Suprapubic skin (tissue), 4 donors: ENCODE data around the gene C6orf15. TPM values are rescaled to one million over a fixed set of nuclear protein-coding genes. Genes with fewer than 3 reads are reported as not detected.
A peak's percentile ranks its signal among the peaks of the same experiment; 100 is the strongest.

Experiments
- DNase-seq, 2 donors: peaks; one replicate each; pipeline ENCODE4 v3.0.0-alpha.2; 2019; ENCODE audit warnings: low spot score in 2 of 2
- H3K27ac ChIP-seq: fragments of 200-600 bp; sonication (generic); one replicate; pipeline ENCODE4 v1.5.1; 2019
- H3K27me3 ChIP-seq: fragments of 200-600 bp; sonication (generic); one replicate; pipeline ENCODE4 v1.5.1; 2019
- H3K36me3 ChIP-seq: fragments of 200-600 bp; sonication (generic); one replicate; pipeline ENCODE4 v1.5.1; 2019
- H3K4me1 ChIP-seq: fragments of 200-600 bp; sonication (generic); one replicate; pipeline ENCODE4 v1.5.1; 2019
- H3K4me3 ChIP-seq: fragments of 200-600 bp; sonication (generic); one replicate; pipeline ENCODE4 v1.5.1; 2019; ENCODE audit warnings: mild to moderate bottlenecking
- H3K9me3 ChIP-seq: fragments of 200-600 bp; sonication (generic); one replicate; pipeline ENCODE4 v1.5.1; 2019
- CTCF ChIP-seq, 2 donors: fragments of 200-600 bp in 1 of 2; fragments of 450-650 bp in 1 of 2; sonication (generic) in 1 of 2; IDR thresholded peaks; one replicate each; pipeline ENCODE4 v1.5.1; 2016 to 2019; ENCODE audit warnings: antibody characterized with exemption in 2 of 2, mild to moderate bottlenecking in 1 of 2, moderate library complexity in 1 of 2
- EP300 ChIP-seq: sonication (generic); formaldehyde crosslinking; IDR thresholded peaks from one replicate; pipeline ENCODE4 v1.6.1; 2017; ENCODE audit warnings: antibody characterized with exemption
- POLR2A ChIP-seq, 2 donors: fragments of 450-650 bp; IDR thresholded peaks; one replicate each; pipeline ENCODE4 v1.6.1; 2017; ENCODE audit warnings: antibody characterized with exemption in 2 of 2, mild to moderate bottlenecking in 2 of 2, moderate library complexity in 2 of 2
- POLR2AphosphoS5 ChIP-seq, 3 donors: sonication (generic); formaldehyde crosslinking; IDR thresholded peaks; one replicate each; pipeline ENCODE4 v1.6.1; 2017; ENCODE audit warnings: antibody characterized with exemption in 3 of 3
- WGBS: methylation state at CpG from one replicate; pipeline ENCODE4 v1.1.5; 2018; 5-methylcytosine and 5-hydroxymethylcytosine counted together
- total RNA-seq, 4 donors: library from RNA; depleted of rRNA; stranded (reverse); fragments of >200 nt; gene quantifications; one replicate each; pipeline ENCODE4 v1.1.0, GENCODE V29; 2016

Gene C6orf15
- total RNA-seq, 4 donors from 2014 or later: 5.5 to 20.7 (median 8.8) TPM

- H3K4me3 ChIP-seq: no peak overlapping the region
- DNase-seq: no peak
- H3K27me3 ChIP-seq: no peaks in the 10 kb centered on the region
- H3K4me1 ChIP-seq: peaks cover 27% of the 10 kb centered on the region
- H3K36me3 ChIP-seq: peaks cover 7% of the 10 kb centered on the region
- H3K9me3 ChIP-seq: no peaks in the 10 kb centered on the region
- TF ChIP-seq POLR2AphosphoS5 (IDR thresholded peaks at IDR 0.05): no peak
- no peak for TF ChIP-seq CTCF (IDR thresholded peaks at IDR 0.05)
- no peak for TF ChIP-seq EP300
- H3K27ac ChIP-seq: no peak overlapping the region
- 15% methylated on average over 4 of the region's 4 CpGs for WGBS
These were observed 27.2 kb upstream of the C6orf15 start for GRCh38 chr6:31139599-31139998.

- Histone ChIP-seq H3K9me3 (no peaks in the 10 kb centered on the region), H3K27ac (no peak within 1 kb of the TSS), H3K4me3 (peak within 1 kb of the TSS; percentile 36), H3K27me3 (no peaks in the 10 kb centered on the region), H3K36me3 (peaks cover under 1% of the 10 kb centered on the region), H3K4me1 (peaks cover 27% of the 10 kb centered on the region)
- no peak for DNase-seq
- TF ChIP-seq EP300: no peak
- no peak for TF ChIP-seq POLR2A (IDR thresholded peaks at IDR 0.05)
- no peak for TF ChIP-seq POLR2AphosphoS5 (IDR thresholded peaks at IDR 0.05)
- no peak for TF ChIP-seq CTCF (IDR thresholded peaks at IDR 0.05)
- 77% methylated on average over 3 of the region's 4 CpGs for WGBS
These were observed 26.6 kb upstream of the C6orf15 start, which contains the start of gene PSORS1C2 for GRCh38 chr6:31138982-31139381. PSORS1C2 (minus strand) TSS chr6:31139066; CDS start chr6:31139026, 40 bp downstream.

- Histone ChIP-seq H3K27ac (no peak overlapping the region), H3K4me3 (no peak overlapping the region), H3K4me1 (peaks cover 21% of the 10 kb centered on the region), H3K27me3 (no peaks in the 10 kb centered on the region), H3K36me3 (no peaks in the 10 kb centered on the region), H3K9me3 (no peaks in the 10 kb centered on the region)
- TF ChIP-seq EP300 (no peak), CTCF (IDR thresholded peaks at IDR 0.05) (no peak), POLR2AphosphoS5 (IDR thresholded peaks at IDR 0.05) (no peak)
- DNase-seq: no peak
- WGBS: 81% methylated on average over 10 of the region's 10 CpGs
These were observed 23.3 kb upstream of the C6orf15 start for GRCh38 chr6:31135710-31136109.

- TF ChIP-seq CTCF (IDR thresholded peaks at IDR 0.05) (no peak), POLR2AphosphoS5 (IDR thresholded peaks at IDR 0.05) (no peak), POLR2A (IDR thresholded peaks at IDR 0.05) (no peak), EP300 (no peak)
- peaks cover 11% of the 10 kb centered on the region for H3K4me1 ChIP-seq
- H3K9me3 ChIP-seq: no peaks in the 10 kb centered on the region
- DNase-seq: no peak
- no peaks in the 10 kb centered on the region for H3K27me3 ChIP-seq
- no peaks in the 10 kb centered on the region for H3K36me3 ChIP-seq
- no peak overlapping the region for H3K27ac ChIP-seq
- WGBS: 51% methylated on average over 6 of the region's 6 CpGs
- H3K4me3 ChIP-seq: no peak overlapping the region
These were observed 20.4 kb upstream of the C6orf15 start for GRCh38 chr6:31132806-31133205.

GRCh38 chr6:31131595-31131994 lies 19.2 kb upstream of the C6orf15 start:
- Histone ChIP-seq H3K36me3 (no peaks in the 10 kb centered on the region), H3K27ac (no peak overlapping the region), H3K27me3 (no peaks in the 10 kb centered on the region), H3K4me3 (no peak overlapping the region), H3K9me3 (no peaks in the 10 kb centered on the region), H3K4me1 (peaks cover 19% of the 10 kb centered on the region)
- no peak for DNase-seq
- 89% methylated on average over 3 of the region's 3 CpGs for WGBS
- no peak for TF ChIP-seq CTCF (IDR thresholded peaks at IDR 0.05)
- TF ChIP-seq POLR2A (IDR thresholded peaks at IDR 0.05): no peak
- TF ChIP-seq EP300: no peak
- TF ChIP-seq POLR2AphosphoS5 (IDR thresholded peaks at IDR 0.05): no peak
